ENCODE results near the gene DNAH12.

DNA sequence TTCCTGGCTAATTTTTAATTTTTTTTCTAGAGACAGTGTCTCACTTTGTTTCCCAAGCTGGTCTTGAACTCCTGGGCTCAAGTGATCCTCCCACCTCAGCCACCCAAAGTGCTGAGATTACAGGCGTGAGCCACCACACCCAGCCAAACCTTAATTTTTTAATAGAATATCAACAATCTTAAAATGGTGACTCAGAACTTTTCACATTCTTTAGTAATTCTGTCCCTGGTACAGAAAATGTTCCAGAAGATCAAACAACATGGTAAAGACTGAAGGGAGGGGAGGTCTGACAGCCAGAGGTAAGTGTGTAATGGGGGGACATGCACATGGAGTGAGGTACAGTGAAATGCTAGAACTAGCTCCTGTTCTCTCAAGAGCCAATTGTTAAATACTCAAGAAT is 38.2 kb downstream of the DNAH12 start:
- no peak for TF ChIP-seq CTCF (IDR thresholded peaks at IDR 0.05; ENCODE audit: low read depth, low read length, poor library complexity, severe bottlenecking)
- TF ChIP-seq EZH2phosphoT487 (IDR thresholded peaks at IDR 0.05; ENCODE audit: borderline replicate concordance, low read length): no peak

Data from DOHH2 (cell line).